HCT116 (cell line): ENCODE data around the gene RETREG1. TPM values are rescaled to one million over a fixed set of nuclear protein-coding genes. Genes with fewer than 3 reads are reported as not detected.

Source experiments
- ATAC-seq: fragments of 200-7000 bp; cut with Tn5 transposase; 2 replicates; pipeline ENCODE4 v1.9.1; 2020; ENCODE audit warnings: mild to moderate bottlenecking, moderate library complexity
- BruUV-seq: library from RNA; stranded (reverse); fragments of 400-500 nt; replicated peaks from 2 replicates; lab custom pipeline; 2021; lab: Mats Ljungman, UMichigan
- CTCF ChIA-PET: fragments of 300-600 bp; sonication (Branson Sonifier 250); formaldehyde crosslinking; loops from one replicate; lab custom pipeline; 2021; ENCODE audit warnings: antibody characterized with exemption; lab: Charles Lee
- POLR2A ChIA-PET: fragments of 300-600, 350-600 bp; sonication (Branson Sonifier 250); formaldehyde crosslinking; loops from one replicate; lab custom pipeline; 2021; ENCODE audit warnings: antibody characterized with exemption; lab: Charles Lee
- RAD21 ChIA-PET, 2 experiments: fragments of 300-600 bp; sonication (Branson Sonifier 250); formaldehyde crosslinking; loops; one replicate each; lab custom pipeline; 2023; ENCODE audit warnings: low total read pairs in 2 of 2; ENCODE audit not compliant: uncharacterized antibody in 2 of 2, unreplicated experiment in 2 of 2, low non-redundant PET in 1 of 2; lab: Charles Lee
- DNase-seq: peaks from one replicate; pipeline ENCODE4 v3.0.0-alpha.2; 2010; ENCODE audit warnings: low read depth, low spot score
- H2AFZ ChIP-seq: fragments of 200-600 bp; shearing (Covaris generic), sonication (generic); 2 replicates; pipeline ENCODE4 v1.6.1; 2017; ENCODE audit warnings: low read depth, mixed run types, mixed read lengths, antibody characterized with exemption, low read length; ENCODE audit not compliant: poor library complexity, severe bottlenecking
- H3K27ac ChIP-seq: 2 replicates; pipeline ENCODE4 v1.5.1; 2012; ENCODE audit warnings: low read depth, low read length
- H3K27me3 ChIP-seq: fragments of 200-600 bp; sonication (generic); 2 replicates; pipeline ENCODE4 v1.6.1; 2016; ENCODE audit warnings: mixed run types, low read length, mixed read lengths; ENCODE audit not compliant: insufficient read depth
- H3K36me3 ChIP-seq, 2 experiments: fragments of 200-500 bp in 1 of 2; fragments of 200-600 bp in 1 of 2; sonication (Bioruptor generic) in 1 of 2; sonication (generic) in 1 of 2; 2 replicates each; pipeline versions ENCODE4 v1.5.1 to v1.6.1; 2014 to 2016; ENCODE audit warnings: low read length in 2 of 2, inconsistent platforms in 1 of 2, mixed read lengths in 1 of 2, mixed run types in 1 of 2; ENCODE audit not compliant: insufficient read depth in 2 of 2, control insufficient read depth in 1 of 2
- H3K4me1 ChIP-seq, 2 experiments: fragments of 200-600 bp in 1 of 2; sonication (generic) in 1 of 2; 2 replicates each; pipeline versions ENCODE4 v1.5.1 to v1.6.1; 2012 to 2017; ENCODE audit warnings: low read length in 2 of 2, inconsistent platforms in 1 of 2, mild to moderate bottlenecking in 1 of 2, mixed read lengths in 1 of 2, mixed run types in 1 of 2, moderate library complexity in 1 of 2; ENCODE audit not compliant: insufficient read depth in 2 of 2, control insufficient read depth in 1 of 2
- H3K4me2 ChIP-seq: fragments of 200-600 bp; sonication (generic); 2 replicates; pipeline ENCODE4 v1.6.1; 2017; ENCODE audit warnings: mixed run types, low read length, mixed read lengths
- H3K4me3 ChIP-seq, 2 experiments: fragments of 200-600 bp in 1 of 2; sonication (generic) in 1 of 2; replicated peaks in 1 of 2; 2 replicates each; pipeline ENCODE4 v1.5.1; 2011 to 2016; ENCODE audit warnings: low read length in 2 of 2, control low read depth in 1 of 2, low read depth in 1 of 2, mild to moderate bottlenecking in 1 of 2, mixed read lengths in 1 of 2, mixed run types in 1 of 2
- H3K79me2 ChIP-seq: fragments of 200-600 bp; sonication (generic); 2 replicates; pipeline ENCODE4 v1.6.1; 2017; ENCODE audit warnings: mild to moderate bottlenecking, mixed run types, low read length, moderate library complexity, mixed read lengths; ENCODE audit not compliant: insufficient read depth
- H3K9ac ChIP-seq: fragments of 200-600 bp; sonication (generic); 2 replicates; pipeline ENCODE4 v1.6.1; 2016; ENCODE audit warnings: low read length, mixed read lengths
- H3K9me2 ChIP-seq: fragments of 200-600 bp; sonication (generic), shearing (Covaris generic); 2 replicates; pipeline ENCODE4 v1.6.1; 2017; ENCODE audit warnings: mixed run types, mild to moderate bottlenecking, moderate library complexity; ENCODE audit not compliant: insufficient read depth
- H3K9me3 ChIP-seq, 2 experiments: fragments of 200-500 bp in 1 of 2; fragments of 200-600 bp in 1 of 2; sonication (Bioruptor generic) in 1 of 2; sonication (generic) in 1 of 2; 2 replicates each; pipeline ENCODE4 v1.6.1; 2014 to 2017; ENCODE audit warnings: low read length in 2 of 2, mixed read lengths in 2 of 2, inconsistent platforms in 1 of 2, low read depth in 1 of 2, mild to moderate bottlenecking in 1 of 2, mixed run types in 1 of 2, moderate library complexity in 1 of 2; ENCODE audit not compliant: control insufficient read depth in 1 of 2, insufficient read depth in 1 of 2
- H4K20me1 ChIP-seq: fragments of 200-600 bp; sonication (generic), shearing (Covaris generic); 2 replicates; pipeline ENCODE4 v1.6.1; 2017; ENCODE audit warnings: mixed run types, mild to moderate bottlenecking, moderate library complexity; ENCODE audit not compliant: insufficient read depth
- ATF3 ChIP-seq: IDR thresholded peaks from 2 replicates; pipeline ENCODE4 v1.6.1; 2012
- CEBPB ChIP-seq: IDR thresholded peaks from 2 replicates; pipeline ENCODE4 v1.6.1; 2012; ENCODE audit warnings: low read depth
- ELF1 ChIP-seq: IDR thresholded peaks from 2 replicates; pipeline ENCODE4 v1.6.1; 2012; ENCODE audit warnings: low read depth, borderline replicate concordance
- EZH2phosphoT487 ChIP-seq: fragments of 200-600 bp; IDR thresholded peaks from 2 replicates; pipeline ENCODE4 v1.6.1; 2018; ENCODE audit warnings: antibody characterized with exemption, borderline replicate concordance
- FOSL1 ChIP-seq: IDR thresholded peaks from 2 replicates; pipeline ENCODE4 v1.6.1; 2012; ENCODE audit warnings: low read depth
- JUND ChIP-seq: IDR thresholded peaks from 2 replicates; pipeline ENCODE4 v1.6.1; 2012
- MAX ChIP-seq: IDR thresholded peaks from 2 replicates; pipeline ENCODE4 v1.6.1; 2012
- POLR2A ChIP-seq: IDR thresholded peaks from 2 replicates; pipeline ENCODE4 v1.7.0; 2011; ENCODE audit warnings: borderline replicate concordance; ENCODE audit not compliant: insufficient read depth, insufficient read length; ENCODE audit errors: extremely low read depth
- POLR2AphosphoS5 ChIP-seq: IDR thresholded peaks from 2 replicates; pipeline ENCODE4 v1.6.1; 2011; ENCODE audit warnings: mild to moderate bottlenecking, low read depth, low read length, moderate library complexity
- REST ChIP-seq: IDR thresholded peaks from 2 replicates; pipeline ENCODE4 v1.6.1; 2012; ENCODE audit warnings: low read depth
- TCF7L2 ChIP-seq: IDR thresholded peaks from 2 replicates; pipeline ENCODE4 v1.7.0; 2011; ENCODE audit warnings: borderline replicate concordance, inconsistent platforms; ENCODE audit not compliant: insufficient read depth, insufficient read length; ENCODE audit errors: extremely low read depth
- YY1 ChIP-seq: IDR thresholded peaks from 2 replicates; pipeline ENCODE4 v1.6.1; 2011; ENCODE audit warnings: low read length, low read depth, moderate library complexity, mild to moderate bottlenecking; ENCODE audit not compliant: insufficient replicate concordance; ENCODE audit errors: extremely low read depth
- ZBTB33 ChIP-seq: IDR thresholded peaks from 2 replicates; pipeline ENCODE4 v1.6.1; 2011; ENCODE audit warnings: mild to moderate bottlenecking, low read length, moderate library complexity; ENCODE audit not compliant: insufficient replicate concordance; ENCODE audit errors: extremely low read depth
- ZNF274 ChIP-seq: fragments of 200-500 bp; sonication (Bioruptor generic); IDR thresholded peaks from 2 replicates; pipeline ENCODE4 v1.6.1; 2014; ENCODE audit warnings: mild to moderate bottlenecking, low read depth, low read length, inconsistent platforms
- intact Hi-C: fragments of 100-400 bp; cut with micrococcal nuclease; formaldehyde crosslinking; loops from 2 replicates; pipeline ENCODE4 v1.10.0; 2022
- total RNA-seq: library from RNA; stranded (reverse); gene quantifications from one replicate; pipeline ENCODE4 v1.2.1, GENCODE V29; 2021; ENCODE audit not compliant: unreplicated experiment

The RETREG1 gene
- total RNA-seq, 1 experiment from 2014 or later: 6.0 TPM

- TF ChIP-seq REST (no peak), ATF3 (no peak), FOSL1 (no peak), POLR2AphosphoS5 (no peak)
These were observed 57.7 kb downstream of the RETREG1 start (continued) for GRCh38 chr5:16558984-16559629.

- no peak overlapping the region for H2AFZ ChIP-seq
- DNase-seq: no peak
- no peaks in the 10 kb centered on the region; the same call in 1 of the 2 replicates for H4K20me1 ChIP-seq
- no peaks in the 10 kb centered on the region for H3K9me2 ChIP-seq
- no peaks in the 10 kb centered on the region for H3K79me2 ChIP-seq
- no peaks in the 10 kb centered on the region for H3K9me3 ChIP-seq
- no peak for ATAC-seq
- BruUV-seq: no TSS peak
- intact Hi-C loops: no loop called here
- ChIA-PET RAD21 (no interaction called here), POLR2A (no interaction called here), CTCF (no interaction called here)
- H3K27me3 ChIP-seq: no peaks in the 10 kb centered on the region
- H3K4me3 ChIP-seq: no peak overlapping the region
- peaks cover 0 to 6% of the 10 kb centered on the region in 2 experiments; a peak in 1 of 4 replicates for H3K4me1 ChIP-seq
- no peak overlapping the region for H3K9ac ChIP-seq
- no peaks in the 10 kb centered on the region for H3K36me3 ChIP-seq
- H3K27ac ChIP-seq: no peak overlapping the region
- no peak overlapping the region for H3K4me2 ChIP-seq
- TF ChIP-seq POLR2A (no peak), ELF1 (no peak), CEBPB (no peak), ZNF274 (no peak), YY1 (no peak), ZBTB33 (no peak), JUND (no peak), MAX (no peak), ATF3 (no peak), EZH2phosphoT487 (no peak), POLR2AphosphoS5 (no peak), TCF7L2 (no peak)
These were observed 59.3 kb downstream of the RETREG1 start for GRCh38 chr5:16557477-16557876.
